ENCODE results near the gene ZNG1F.
"Not testable (repeated sequence)": the region's sequence is repeated elsewhere in the genome, so short reads cannot be mapped to it uniquely, and the experiment has no call there.

ZNG1F gene

DNA sequence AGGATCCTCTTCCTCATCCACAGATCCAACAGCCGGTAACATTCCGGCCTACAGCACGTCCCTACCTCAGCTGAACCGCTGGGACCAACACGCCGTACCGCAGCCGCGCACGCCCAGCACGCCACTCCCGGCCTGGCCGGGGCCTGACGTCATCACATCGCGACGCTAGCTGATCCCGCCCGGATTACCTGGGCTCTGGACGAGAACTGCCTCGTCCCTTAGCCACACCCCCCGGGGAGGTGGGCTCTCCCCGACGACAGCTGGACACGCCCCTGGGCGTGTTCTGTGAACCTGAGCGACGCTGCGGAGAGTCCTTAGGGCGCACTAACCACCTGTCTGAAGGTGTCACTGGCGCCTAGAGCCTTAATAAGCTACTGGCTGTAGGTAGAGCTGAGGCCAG lies at the start of gene ZNG1F:
Gene ZNG1F, minus strand, starts transcription at position 101 of the 400 bp plus-strand sequence. Its CDS starts 59 bp downstream, at position 42.
- not testable (repeated sequence) for DNase-seq

DNA sequence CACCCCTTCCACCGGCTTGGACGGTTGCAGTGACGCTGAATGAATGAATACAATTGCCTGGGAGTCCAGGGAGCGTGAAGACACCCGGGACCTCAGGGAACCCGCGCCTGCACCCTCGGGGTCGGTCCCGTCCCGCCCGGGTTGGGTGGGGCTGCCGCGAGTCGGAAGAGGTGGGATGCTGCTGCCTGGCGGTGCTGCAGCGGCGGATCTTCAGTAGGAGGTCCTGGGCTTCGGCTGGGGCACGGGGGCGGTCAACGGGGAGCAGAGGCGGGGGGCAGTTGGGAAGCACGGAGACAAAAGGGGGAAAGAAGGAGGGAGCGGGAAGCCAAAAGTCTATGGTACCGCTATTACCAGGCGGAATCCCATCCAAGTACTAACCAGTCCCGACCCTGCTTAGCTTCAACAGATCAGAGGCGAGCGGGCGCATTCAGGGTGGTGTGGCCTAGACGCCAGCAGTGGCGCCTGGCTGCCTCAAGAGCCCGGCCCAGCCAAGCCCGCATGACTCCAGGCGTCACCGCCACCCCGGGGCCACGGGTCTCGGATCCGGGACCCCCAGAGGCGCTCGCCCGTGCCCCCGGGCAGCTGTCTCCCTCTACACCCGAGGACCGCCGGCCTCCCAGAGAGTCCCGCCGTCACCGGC lies 48.1 kb upstream of the ZNG1F start:
- DNase-seq: peak; percentile 20

DNA sequence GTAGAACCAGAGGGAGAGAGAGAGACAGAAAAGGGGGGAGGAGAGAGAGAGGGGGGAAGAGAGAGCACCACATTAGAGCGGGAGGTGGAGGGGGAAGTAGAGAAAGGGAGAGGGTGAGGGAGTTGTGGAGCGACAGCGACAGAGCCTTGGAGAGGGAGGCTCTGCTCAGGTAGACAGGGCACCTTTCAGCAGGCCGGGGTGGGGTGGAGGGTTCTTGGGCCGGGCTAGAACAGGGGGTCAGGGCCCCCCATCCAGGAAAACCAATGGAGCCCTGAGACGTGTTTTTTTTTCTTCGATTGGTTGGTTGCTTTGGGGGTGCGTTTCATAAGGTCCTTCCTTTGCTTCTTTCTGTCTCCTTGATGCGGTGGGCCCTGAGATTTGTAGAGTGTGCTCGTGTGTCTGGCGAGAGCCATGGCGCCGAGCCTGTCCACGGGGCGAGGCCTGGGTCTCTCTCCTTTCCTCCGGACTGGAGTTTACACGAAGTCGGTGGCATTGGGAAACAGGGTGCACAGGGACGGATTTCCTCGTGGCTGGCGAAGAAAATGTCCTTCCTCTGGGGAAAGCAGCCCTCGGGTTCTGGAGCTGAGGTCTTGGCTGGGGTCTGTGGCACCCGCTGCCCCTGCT lies 47.5 kb upstream of the ZNG1F start:
- DNase-seq: not testable (repeated sequence)

GRCh38 chr9:41234811-41235805 lies 46.0 kb upstream of the ZNG1F start:
- peak; percentile 17 for DNase-seq

DNA sequence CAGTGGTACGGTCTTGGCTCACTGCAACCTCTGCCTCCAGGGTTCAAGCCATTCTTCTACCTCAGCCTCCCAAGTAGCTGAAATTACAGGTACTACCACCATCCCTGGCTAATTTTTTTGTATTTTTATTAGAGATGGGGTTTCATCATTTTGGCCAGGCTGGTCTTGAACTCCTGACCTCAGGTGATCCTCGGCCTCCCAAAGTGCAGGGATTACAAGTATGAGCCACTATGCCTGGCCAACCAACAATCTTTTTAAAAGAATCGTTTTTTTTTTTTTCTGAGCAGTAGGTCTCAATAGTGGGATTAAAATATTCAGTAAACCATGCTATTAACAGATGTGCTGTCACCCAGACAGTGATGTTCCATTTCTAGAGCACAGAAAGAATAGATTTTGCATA lies 45.1 kb upstream of the ZNG1F start:
- not testable (repeated sequence) for DNase-seq

DNA sequence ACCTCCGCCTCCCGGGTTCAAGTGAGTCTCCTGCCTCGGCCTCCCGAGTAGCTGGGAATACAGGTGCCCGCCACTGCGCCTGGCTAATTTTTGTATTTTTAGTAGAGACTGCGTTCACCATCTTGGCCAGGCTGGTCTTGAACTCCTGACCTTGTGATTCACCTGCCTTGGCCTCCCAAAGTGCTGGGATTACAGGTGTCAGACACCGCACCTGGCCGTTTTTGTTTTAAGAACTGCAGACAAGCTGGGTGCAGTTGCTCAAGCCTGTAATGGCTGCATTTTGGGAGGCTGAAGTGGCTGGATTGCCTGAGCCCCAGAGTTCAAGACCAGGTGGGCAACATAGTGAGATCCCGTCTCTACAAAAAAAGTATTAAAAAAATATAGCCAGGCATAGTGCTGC lies 43.2 kb upstream of the ZNG1F start:
- DNase-seq: not testable (repeated sequence)

GRCh38 chr9:41230418-41230817 lies 41.3 kb upstream of the ZNG1F start:
- not testable (repeated sequence) for DNase-seq

- DNase-seq: no peak
Observed at GRCh38 chr9:41229408-41230401, 40.6 kb upstream of the ZNG1F start.

DNA sequence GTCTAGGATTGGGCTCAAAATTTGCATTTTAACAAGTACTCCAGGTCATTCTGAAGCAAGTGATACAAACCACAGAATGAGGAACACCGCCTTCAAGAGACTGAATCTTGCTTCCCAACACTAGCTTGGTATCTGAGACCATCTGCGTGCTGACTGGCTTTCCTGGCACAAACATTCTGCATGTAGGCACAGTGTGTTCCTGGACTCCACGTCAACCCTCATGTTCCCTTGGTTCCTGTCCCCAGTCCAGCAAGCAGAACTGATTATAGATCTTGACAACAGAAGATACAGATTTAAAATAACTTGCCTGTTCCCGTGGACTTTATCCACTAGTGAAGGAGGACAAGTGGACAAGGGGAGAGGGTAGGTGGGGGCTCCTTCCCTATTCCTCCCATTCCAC lies 30.7 kb upstream of the ZNG1F start:
- not testable (repeated sequence) for DNase-seq

- DNase-seq: not testable (repeated sequence)
Observed at GRCh38 chr9:41188439-41188838, 678 bp downstream of the ZNG1F start.

- DNase-seq: not testable (repeated sequence)
Observed at GRCh38 chr9:41174994-41175393, 14.1 kb downstream of the ZNG1F start.

DNA sequence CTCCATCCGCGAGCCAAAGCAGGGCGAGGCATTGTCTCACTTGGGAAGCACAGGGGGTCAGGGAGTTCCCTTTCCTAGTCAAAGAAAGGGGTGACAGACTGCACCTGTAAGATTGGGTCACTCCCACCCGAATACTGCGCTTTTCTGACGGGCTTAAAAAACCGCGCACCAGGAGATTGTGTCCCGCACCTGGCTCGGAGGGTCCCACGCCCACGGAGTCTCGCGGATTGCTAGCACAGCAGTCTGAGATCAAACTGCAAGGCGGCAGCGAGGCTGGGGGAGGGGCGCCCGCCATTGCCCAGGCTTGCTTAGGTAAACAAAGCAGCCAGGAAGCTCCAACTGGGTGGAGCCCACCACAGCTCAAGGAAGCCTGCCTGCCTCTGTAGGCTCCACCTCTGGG lies 39.0 kb downstream of the ZNG1F start:
- not testable (repeated sequence) for DNase-seq

DNA sequence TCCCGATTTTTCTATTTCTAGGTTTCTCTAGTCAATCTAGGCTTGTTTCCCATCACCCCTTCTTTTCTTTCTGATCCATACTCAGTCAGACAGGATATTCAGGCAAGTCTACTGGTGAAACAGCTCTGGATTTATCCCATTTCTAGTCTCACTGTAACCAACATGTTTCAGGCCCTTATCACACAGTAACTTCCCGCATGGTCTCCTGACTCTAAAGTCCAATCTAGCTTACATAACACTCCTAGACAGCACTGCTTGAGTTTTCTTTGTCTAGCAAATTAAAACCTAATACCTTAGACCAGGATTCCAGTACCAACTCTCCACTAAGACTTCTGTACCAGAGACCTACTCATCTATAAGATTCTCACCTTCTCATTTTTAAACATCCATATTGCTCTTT lies 47.2 kb downstream of the ZNG1F start:
- not testable (repeated sequence) for DNase-seq

- DNase-seq: not testable (repeated sequence)
Observed at GRCh38 chr9:41128581-41128980, 60.5 kb downstream of the ZNG1F start, which contains the start of gene FOXD4L6. Gene FOXD4L6, minus strand, starts transcription at chr9:41128681. Its CDS starts 298 bp downstream, at chr9:41128383.

DNA sequence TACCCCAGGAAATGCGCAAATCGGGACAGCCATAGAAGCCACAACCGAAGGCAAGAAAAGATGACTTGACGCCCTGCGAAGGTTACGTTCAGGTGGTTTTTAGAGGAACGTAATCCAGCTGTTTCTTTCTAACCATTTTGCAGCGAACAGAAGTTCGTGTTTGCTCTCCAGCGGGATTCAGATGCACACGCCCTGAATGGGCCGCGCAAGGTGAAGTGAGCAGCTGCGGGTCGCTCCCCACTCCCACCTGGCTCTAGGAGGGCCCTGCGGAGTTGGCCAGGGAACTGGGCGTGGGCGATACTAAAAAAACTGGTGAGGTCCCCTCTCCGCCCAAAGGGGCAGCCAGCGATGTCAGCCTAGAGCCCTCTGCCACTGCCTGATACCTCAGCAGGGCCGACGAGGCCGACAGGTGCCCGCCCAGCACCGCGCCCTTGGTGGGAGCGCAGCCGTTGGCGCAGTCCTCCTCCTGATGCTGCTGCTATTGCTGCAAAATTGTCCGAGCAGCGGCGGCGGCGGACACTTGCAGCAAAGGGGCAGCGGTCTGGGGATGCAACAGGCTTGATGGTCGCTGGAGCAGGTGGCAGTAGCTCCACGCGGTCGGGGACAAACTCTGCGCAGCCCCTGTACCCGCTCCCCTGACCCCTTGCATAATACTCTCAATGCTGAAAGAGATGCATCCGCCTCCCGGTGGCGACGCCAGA lies 62.2 kb downstream of the ZNG1F start:
- DNase-seq: not testable (repeated sequence)

DNA sequence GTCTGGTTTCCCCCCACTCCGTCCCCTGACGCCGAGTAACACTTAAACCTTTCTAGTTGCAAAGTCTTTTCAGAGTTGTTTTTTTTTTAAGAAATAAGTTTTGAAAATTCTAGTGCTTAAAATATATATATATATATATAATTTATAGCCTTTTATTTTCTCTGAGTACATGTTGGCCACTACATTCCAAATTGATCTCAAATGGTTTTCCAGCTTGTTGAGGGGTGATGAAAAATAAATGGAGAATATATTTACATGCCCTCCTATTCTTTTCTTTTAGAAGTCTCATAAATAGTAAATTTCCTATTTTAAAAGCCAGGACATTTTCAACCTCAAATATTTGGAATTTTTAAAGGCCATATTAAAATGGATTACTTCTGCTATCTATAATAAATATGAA lies 63.2 kb downstream of the ZNG1F start:
- DNase-seq: not testable (repeated sequence)

- not testable (repeated sequence) for DNase-seq
Observed at GRCh38 chr9:41125109-41125658, 63.9 kb downstream of the ZNG1F start.

- not testable (repeated sequence) for DNase-seq
Observed at GRCh38 chr9:41124250-41125108, 64.6 kb downstream of the ZNG1F start.

DNA sequence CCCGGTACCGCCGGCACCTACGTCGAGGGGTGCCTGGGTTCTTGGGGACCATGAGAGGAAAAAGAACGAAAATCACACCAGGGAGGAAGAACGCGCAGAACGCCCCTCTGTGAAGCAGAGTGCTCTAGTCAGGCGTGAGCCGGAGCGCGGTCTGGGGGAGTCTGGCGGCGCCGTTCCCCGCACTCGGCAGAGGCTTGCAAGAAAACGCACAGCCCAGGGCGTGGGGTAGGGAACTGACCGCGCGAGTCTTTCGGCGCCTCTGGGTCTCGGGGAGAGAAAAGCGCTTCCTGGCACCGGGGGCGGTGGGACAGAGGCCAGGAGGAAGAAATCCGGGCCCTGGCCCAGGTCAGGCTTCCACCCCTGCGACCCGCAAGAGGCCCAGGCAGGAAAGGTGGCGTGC lies 65.3 kb downstream of the ZNG1F start:
- not testable (repeated sequence) for DNase-seq

DNA sequence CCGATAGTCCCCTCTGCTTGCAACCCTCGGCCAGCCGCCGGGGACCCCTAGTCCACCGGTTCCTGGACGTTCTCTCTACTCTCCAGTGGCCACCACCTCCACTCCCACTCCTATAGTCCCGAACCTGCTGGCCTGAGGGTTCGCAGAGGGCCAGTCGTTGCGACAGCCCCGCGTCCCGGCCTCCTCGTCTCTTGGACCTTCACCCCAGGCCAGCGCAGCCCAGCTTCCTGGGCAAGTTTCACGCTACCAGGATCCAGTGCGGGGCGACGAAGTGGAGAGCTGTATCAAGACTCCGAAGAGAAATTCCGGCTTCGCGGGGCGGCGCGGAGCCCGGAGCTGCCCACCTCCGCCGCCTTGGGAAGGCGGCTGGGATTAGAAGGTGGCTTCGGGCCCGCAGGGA lies 65.7 kb downstream of the ZNG1F start:
- not testable (repeated sequence) for DNase-seq

All from stimulated activated CD4-positive, alpha-beta T cell treated with anti-CD3 and anti-CD28 coated beads, Interleukin-4, amount 100 ng/mL, for 1 hour (primary cell).